Measurements from ENCODE around the gene HLTF.
A peak's percentile ranks its signal among the peaks of the same experiment; 100 is the strongest.

DNA sequence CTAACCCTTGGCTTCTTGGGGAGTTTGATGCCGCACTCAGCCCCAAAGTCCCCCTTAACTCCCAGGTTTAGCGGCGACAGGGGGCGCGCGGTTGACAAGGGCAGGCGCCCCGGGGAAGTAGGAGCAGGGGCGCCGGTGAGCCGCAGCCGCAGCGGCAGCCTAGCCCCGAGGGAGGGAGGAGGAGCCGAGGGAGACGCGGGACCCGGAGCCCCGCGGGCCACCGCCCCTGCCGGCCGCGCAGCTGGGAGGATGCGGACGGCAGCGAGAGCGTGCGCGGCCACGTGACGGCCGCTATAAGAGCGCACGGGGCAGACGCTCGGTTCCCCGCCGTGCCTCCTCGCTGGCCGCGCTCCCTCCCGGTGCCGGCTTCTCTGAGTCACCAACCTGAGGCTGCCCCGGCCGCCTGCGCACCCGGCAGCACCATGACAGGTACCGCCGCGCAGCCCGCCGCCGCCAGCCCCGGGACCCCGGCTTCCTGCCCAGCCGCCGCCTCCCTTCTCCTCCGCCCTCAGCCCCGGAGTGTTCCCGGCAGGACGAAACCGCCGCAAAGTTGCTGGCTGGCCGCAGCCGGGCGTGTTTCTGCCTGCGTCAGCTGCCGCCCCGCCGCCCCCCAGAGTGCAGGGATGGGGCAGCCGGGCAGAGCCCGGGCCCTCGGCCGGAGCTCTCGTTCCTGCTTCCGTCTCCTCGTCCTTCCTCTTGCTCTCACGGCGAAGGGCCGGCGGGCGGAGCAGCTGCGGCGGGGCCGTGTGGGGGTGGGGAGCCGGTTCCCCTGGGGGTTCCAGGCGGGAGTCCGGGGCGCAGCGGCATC lies 94.9 kb downstream of the HLTF start, which contains the start of gene GYG1:
- peak; percentile 89 for TF ChIP-seq POLR2A (IDR thresholded peaks at IDR 0.05; ENCODE audit: low read depth, low read length)
- TF ChIP-seq MXI1 (IDR thresholded peaks at IDR 0.05; ENCODE audit: borderline replicate concordance, low read depth, low read length): peak; percentile 95
- TF ChIP-seq CTCF (conservative IDR thresholded peaks at IDR 0.05; ENCODE audit: low read depth, low read length): peak; percentile 28; the same call in 1 of the 2 replicates
- no peak for TF ChIP-seq SMC3 (IDR thresholded peaks at IDR 0.05; ENCODE audit: low read depth, low read length)

Data from IMR-90 (cell line).